Measurements from ENCODE around the gene SMIM3.

GRCh38 chr5:150765799-150766169 lies 12.8 kb upstream of the SMIM3 start:
- TF ChIP-seq CTCF (conservative IDR thresholded peaks at IDR 0.05 in 1 of 2, IDR thresholded peaks at IDR 0.05 in 1 of 2; ENCODE audit: low read depth in 1 of 2, low read length in 2 of 2), result no peak
- TF ChIP-seq EZH2 (IDR thresholded peaks at IDR 0.05; ENCODE audit: low read length, missing control alignments), result no peak

Measured in fibroblast of lung (primary cell).